IMR-90 (cell line): Measurements from ENCODE around the gene LPXN. TPM values are rescaled to one million over a fixed set of nuclear protein-coding genes. Genes with fewer than 3 reads are reported as not detected.

Experiments used
- ATAC-seq: fragments of 200-7000 bp; cut with Tn5 transposase; 2 replicates; pipeline ENCODE4 v1.9.1; 2020; ENCODE audit warnings: low read depth, mild to moderate bottlenecking, moderate library complexity
- BruUV-seq: library from RNA; stranded (reverse); fragments of 400-500 nt; replicated peaks from 2 replicates; lab custom pipeline; 2021; lab: Mats Ljungman, UMichigan
- CTCF ChIA-PET: fragments of 300-600 bp; formaldehyde crosslinking; extraction: SDS; loops from one replicate; lab custom pipeline; 2021; ENCODE audit warnings: antibody characterized with exemption; lab: Yijun Ruan, JAX
- POLR2A ChIA-PET: fragments of 300-600 bp; sonication (Branson Sonifier 250); formaldehyde crosslinking; loops from one replicate; lab custom pipeline; 2022; ENCODE audit warnings: antibody characterized with exemption; ENCODE audit not compliant: unreplicated experiment; lab: Charles Lee
- DNase-seq: peaks from one replicate; pipeline ENCODE4 v3.0.0; 2013
- H2AFZ ChIP-seq: replicated peaks from 2 replicates; pipeline ENCODE3; 2013; ENCODE audit warnings: low read length, mild to moderate bottlenecking; ENCODE audit not compliant: poor library complexity
- H2AK5ac ChIP-seq: 2 replicates; pipeline ENCODE4 v1.6.1; 2013; ENCODE audit warnings: low read depth, low read length, inconsistent platforms
- H2AK9ac ChIP-seq: replicated peaks from 2 replicates; pipeline ENCODE3; 2013; ENCODE audit warnings: mild to moderate bottlenecking, low read depth, low read length, moderate library complexity; ENCODE audit not compliant: poor library complexity
- H2BK120ac ChIP-seq: 2 replicates; pipeline ENCODE4 v1.6.1; 2013; ENCODE audit warnings: low read depth, low read length, inconsistent platforms
- H2BK15ac ChIP-seq: 3 replicates; pipeline ENCODE4 v1.6.1; 2013; ENCODE audit warnings: low read depth, low read length, inconsistent platforms
- H2BK20ac ChIP-seq: 2 replicates; pipeline ENCODE4 v1.6.1; 2013; ENCODE audit warnings: low read depth, mild to moderate bottlenecking, inconsistent platforms, low read length, moderate library complexity
- H2BK5ac ChIP-seq: 2 replicates; pipeline ENCODE4 v1.6.1; 2013; ENCODE audit warnings: mild to moderate bottlenecking, low read depth, low read length, inconsistent platforms; ENCODE audit not compliant: poor library complexity, severe bottlenecking
- H3K14ac ChIP-seq: replicated peaks from 2 replicates; pipeline ENCODE4 v1.6.1; 2013; ENCODE audit warnings: low read depth, low read length, inconsistent platforms
- H3K18ac ChIP-seq: 2 replicates; pipeline ENCODE4 v1.6.1; 2013; ENCODE audit warnings: low read depth, low read length, control low read depth
- H3K23ac ChIP-seq: 2 replicates; pipeline ENCODE4 v1.6.1; 2013; ENCODE audit warnings: low read depth, low read length, inconsistent platforms
- H3K27ac ChIP-seq: 2 replicates; pipeline ENCODE4 v1.5.1; 2013; ENCODE audit warnings: mild to moderate bottlenecking, control low read depth, low read length; ENCODE audit not compliant: insufficient read depth
- H3K27me3 ChIP-seq: 2 replicates; pipeline ENCODE4 v1.6.1; 2013; ENCODE audit warnings: low read length; ENCODE audit not compliant: control insufficient read depth, insufficient read depth
- H3K36me3 ChIP-seq: 2 replicates; pipeline ENCODE4 v1.6.1; 2013; ENCODE audit warnings: low read length, mixed read lengths; ENCODE audit not compliant: control insufficient read depth, insufficient read depth
- H3K4ac ChIP-seq: 2 replicates; pipeline ENCODE4 v1.6.1; 2013; ENCODE audit warnings: low read depth, low read length, inconsistent platforms
- H3K4me1 ChIP-seq: 2 replicates; pipeline ENCODE4 v1.6.1; 2013; ENCODE audit warnings: low read length, mixed read lengths; ENCODE audit not compliant: control insufficient read depth, insufficient read depth
- H3K4me2 ChIP-seq: 2 replicates; pipeline ENCODE4 v1.6.1; 2013; ENCODE audit warnings: low read depth, mild to moderate bottlenecking, control low read depth, low read length, moderate library complexity
- H3K4me3 ChIP-seq: 2 replicates; pipeline ENCODE4 v1.5.1; 2013; ENCODE audit warnings: low read depth, mild to moderate bottlenecking, control low read depth, low read length, moderate library complexity; ENCODE audit not compliant: insufficient read depth
- H3K56ac ChIP-seq: 2 replicates; pipeline ENCODE4 v1.6.1; 2013; ENCODE audit warnings: low read length, inconsistent platforms; ENCODE audit not compliant: insufficient read depth; ENCODE audit errors: extremely low read depth
- H3K79me1 ChIP-seq, 2 experiments: 2 replicates each; pipeline ENCODE4 v1.6.1; 2013; ENCODE audit warnings: low read length in 2 of 2, inconsistent platforms in 1 of 2, low read depth in 1 of 2
- H3K9ac ChIP-seq: 2 replicates; pipeline ENCODE4 v1.6.1; 2013; ENCODE audit warnings: low read depth, low read length, control low read depth
- H3K9me1 ChIP-seq: 2 replicates; pipeline ENCODE4 v1.6.1; 2013; ENCODE audit warnings: low read length, inconsistent platforms; ENCODE audit not compliant: insufficient read depth
- H3K9me3 ChIP-seq: 2 replicates; pipeline ENCODE4 v1.6.1; 2013; ENCODE audit warnings: low read length; ENCODE audit not compliant: control insufficient read depth, insufficient read depth
- H4K20me1 ChIP-seq: 2 replicates; pipeline ENCODE4 v1.6.1; 2013; ENCODE audit warnings: low read length, inconsistent platforms; ENCODE audit not compliant: insufficient read depth
- H4K5ac ChIP-seq: 2 replicates; pipeline ENCODE4 v1.6.1; 2013; ENCODE audit warnings: mild to moderate bottlenecking, low read depth, low read length, control low read depth
- H4K8ac ChIP-seq, 2 experiments: 2 replicates each; pipeline ENCODE4 v1.6.1; 2013; ENCODE audit warnings: low read depth in 2 of 2, low read length in 2 of 2, control low read depth in 1 of 2, inconsistent platforms in 1 of 2
- H4K91ac ChIP-seq: 2 replicates; pipeline ENCODE4 v1.6.1; 2013; ENCODE audit warnings: low read depth, low read length, inconsistent platforms; ENCODE audit not compliant: insufficient read depth
- POLR2A ChIP-seq: IDR thresholded peaks from 2 replicates; pipeline ENCODE4 v1.6.1; 2012; ENCODE audit warnings: mild to moderate bottlenecking, low read depth, low read length
- RCOR1 ChIP-seq: IDR thresholded peaks from 2 replicates; pipeline ENCODE4 v1.6.1; 2012; ENCODE audit warnings: mild to moderate bottlenecking, low read length, improper control_type of control experiment; ENCODE audit not compliant: insufficient replicate concordance
- SMC3 ChIP-seq: fragments of 150-350 bp; IDR thresholded peaks from 2 replicates; pipeline ENCODE4 v1.6.1; 2016; ENCODE audit warnings: low read depth, mild to moderate bottlenecking, antibody characterized with exemption, low read length, moderate library complexity
- WGBS, 2 experiments: methylation state at CpG; one replicate each; pipeline versions ENCODE4 v1.1.5 to v1.1.7; 2013; ENCODE audit warnings: missing lambda C conversion rate in 2 of 2; ENCODE audit not compliant: insufficient read length in 1 of 2; ENCODE audit errors: extremely low coverage in 2 of 2; 5-methylcytosine and 5-hydroxymethylcytosine counted together
- dilution Hi-C: fragments of 300-500 bp; cut with HindIII; formaldehyde crosslinking; loops from one replicate; pipeline ENCODE4 v1.14.3; 2018; ENCODE audit warnings: low sequenced_read_pairs; ENCODE audit not compliant: unreplicated experiment
- in situ Hi-C: fragments of 300-500 bp; cut with MboI; formaldehyde crosslinking; loops from 3 replicates; pipeline ENCODE4 v1.14.3; 2019; ENCODE audit warnings: low sequenced_read_pairs, inconsistent platforms, mixed read lengths
- intact Hi-C: fragments of 100-400 bp; cut with micrococcal nuclease; formaldehyde crosslinking; loops from 2 replicates; pipeline ENCODE4 v1.10.0; 2022
- polyA plus RNA-seq, 3 experiments: library from polyadenylated mRNA; depleted of rRNA; stranded (reverse); fragments of >200 nt; gene quantifications; 2 replicates each; pipeline ENCODE4 v1.2.3, GENCODE V29; 2012; ENCODE audit warnings: low replicate concordance in 1 of 3
- total RNA-seq: library from RNA; depleted of rRNA; stranded (reverse); fragments of >200 nt; gene quantifications from 2 replicates; pipeline ENCODE4 v1.2.3, GENCODE V29; 2012

LPXN gene
- total and polyA plus RNA-seq, 2 of the 4 experiments (the other 2 are of a cell fraction): 13.4 to 15.7 TPM

- in situ Hi-C loops: loop anchor here (25.0 kb wide), 1 partner anchor 982 kb away; no protein-coding TSS in a partner anchor
- CTCF ChIA-PET: interaction anchor here (1.3 kb wide), 1 partner anchor 12 kb away, joined by 4 read pairs; no protein-coding TSS in a partner anchor
- DNase-seq (no peak), ATAC-seq (no peak)
- Histone ChIP-seq H3K27ac (no peak overlapping the region), H3K18ac (no peak overlapping the region), H2AFZ (no peak overlapping the region), H3K23ac (peak overlapping the region; percentile 67; the same call in 1 of the 2 replicates), H3K36me3 (no peaks in the 10 kb centered on the region), H3K9ac (peak overlapping the region; percentile 30; the same call in 1 of the 2 replicates), H2AK9ac (no peak overlapping the region), H3K9me1 (peaks cover 4% of the 10 kb centered on the region; the same call in 1 of the 2 replicates), H4K5ac (no peak overlapping the region), H2BK5ac (peak overlapping the region; percentile 80), H2BK20ac (no peak overlapping the region), H3K4ac (no peak overlapping the region), H4K91ac (no peak overlapping the region), H2BK15ac (no peak overlapping the region), H3K4me1 (peaks cover 7% of the 10 kb centered on the region), H3K4me2 (peak overlapping the region; percentile 74), H3K27me3 (no peaks in the 10 kb centered on the region), H3K79me1 (peaks cover 7 to 26% of the 10 kb centered on the region in 2 experiments; a peak in 3 of 4 replicates), H2BK120ac (no peak overlapping the region), H3K9me3 (no peaks in the 10 kb centered on the region), H4K20me1 (peaks cover 12% of the 10 kb centered on the region), H4K8ac (no peak overlapping the region), H3K56ac (no peak overlapping the region), H3K4me3 (peak overlapping the region; percentile 74), H3K14ac (no peak overlapping the region; the same call in 1 of the 2 replicates), H2AK5ac (no peak overlapping the region)
- WGBS, 2 experiments: no CpG with 5 or more reads among the region's 2 CpGs
- dilution Hi-C loops: no loop called here
- intact Hi-C loops: loop anchor here (2.0 kb wide), 1 partner anchor 14 kb away; no protein-coding TSS in a partner anchor
- no peak for TF ChIP-seq RCOR1
- TF ChIP-seq POLR2A: no peak
- TF ChIP-seq SMC3: no peak
- BruUV-seq: no TSS peak
- POLR2A ChIA-PET: no interaction called here
These were observed 4.7 kb upstream of the LPXN start for GRCh38 chr11:58580311-58580710.
